SK-N-SH treated with all-trans-retinoic acid at 6 μM for 48 hours (cell line): Measurements from ENCODE around the gene SLC51B.

Experiments
- ATAC-seq: fragments of 200-7000 bp; cut with Tn5 transposase; 3 replicates; pipeline ENCODE4 v1.9.1; 2020; ENCODE audit warnings: mild to moderate bottlenecking, moderate library complexity
- ARNTL ChIP-seq: fragments of 450-650 bp; formaldehyde crosslinking; IDR thresholded peaks from 2 replicates; pipeline ENCODE4 v1.5.0; 2020; ENCODE audit warnings: low read depth, mild to moderate bottlenecking, moderate library complexity, borderline replicate concordance
- CSDC2 ChIP-seq: fragments of 250-450 bp; sonication (Bioruptor Pico); IDR thresholded peaks from 2 replicates; pipeline ENCODE4 v1.5.0; 2020; ENCODE audit warnings: mild to moderate bottlenecking, moderate library complexity
- ESRRG ChIP-seq: fragments of 250-450 bp; sonication (Bioruptor Pico); IDR thresholded peaks from 2 replicates; pipeline ENCODE4 v1.6.1; 2021; ENCODE audit warnings: mild to moderate bottlenecking
- GLIS3 ChIP-seq: fragments of 250-450 bp; sonication (Bioruptor Pico); IDR thresholded peaks from 2 replicates; pipeline ENCODE4 v1.5.0; 2020; ENCODE audit warnings: mild to moderate bottlenecking, moderate library complexity
- ISL1 ChIP-seq: fragments of 250-450 bp; sonication (Bioruptor Pico); IDR thresholded peaks from 2 replicates; pipeline ENCODE4 v2.1.2; 2022; ENCODE audit warnings: mild to moderate bottlenecking, moderate library complexity
- OSR1 ChIP-seq: fragments of 250-450 bp; sonication (Bioruptor Pico); IDR thresholded peaks from 2 replicates; pipeline ENCODE4 v1.8.0; 2022; ENCODE audit warnings: moderate library complexity, mild to moderate bottlenecking, inconsistent platforms
- PPARA ChIP-seq: fragments of 250-450 bp; sonication (Bioruptor Pico); IDR thresholded peaks from 2 replicates; pipeline ENCODE4 v1.5.0; 2020; ENCODE audit warnings: mild to moderate bottlenecking, borderline replicate concordance
- RARB ChIP-seq: fragments of 250-450 bp; sonication (Bioruptor Pico); IDR thresholded peaks from 2 replicates; pipeline ENCODE4 v1.8.0; 2021; ENCODE audit warnings: mild to moderate bottlenecking, moderate library complexity
- SNAI2 ChIP-seq: fragments of 250-450 bp; sonication (Bioruptor Pico); IDR thresholded peaks from 2 replicates; pipeline ENCODE4 v1.5.0; 2020; ENCODE audit warnings: mild to moderate bottlenecking, moderate library complexity
- TCF4 ChIP-seq: fragments of 250-450 bp; sonication (Bioruptor Pico); IDR thresholded peaks from 2 replicates; pipeline ENCODE4 v1.8.0; 2021; ENCODE audit warnings: mild to moderate bottlenecking, moderate library complexity, borderline replicate concordance
- ZC3H10 ChIP-seq: fragments of 250-450 bp; sonication (Bioruptor Pico); IDR thresholded peaks from 2 replicates; pipeline ENCODE4 v1.5.1; 2021; ENCODE audit warnings: mild to moderate bottlenecking, moderate library complexity
- ZFP3 ChIP-seq: fragments of 250-450 bp; sonication (Bioruptor Pico); IDR thresholded peaks from 2 replicates; pipeline ENCODE4 v1.5.0; 2020; ENCODE audit warnings: mild to moderate bottlenecking, moderate library complexity
- ZNF565 ChIP-seq: fragments of 450-650 bp; formaldehyde crosslinking; conservative IDR thresholded peaks from 2 replicates; pipeline ENCODE4 v1.5.0; 2020; ENCODE audit warnings: low read depth, mild to moderate bottlenecking, moderate library complexity
- ZNF70 ChIP-seq: fragments of 450-650 bp; formaldehyde crosslinking; IDR thresholded peaks from 2 replicates; pipeline ENCODE4 v1.5.0; 2020; ENCODE audit warnings: mild to moderate bottlenecking, moderate library complexity
- ZNF8 ChIP-seq: fragments of 450-650 bp; formaldehyde crosslinking; IDR thresholded peaks from 2 replicates; pipeline ENCODE4 v1.5.0; 2020; ENCODE audit warnings: mild to moderate bottlenecking, moderate library complexity
- TF ChIP-seq, protein P1 (sequence below): fragments of 250-450 bp; sonication (Bioruptor Pico); IDR thresholded peaks from 2 replicates; pipeline ENCODE4 v1.8.0; 2021; ENCODE audit warnings: low read depth, mild to moderate bottlenecking, moderate library complexity, borderline replicate concordance
- TF ChIP-seq, protein P2 (sequence below): fragments of 250-450 bp; sonication (Bioruptor Pico); IDR thresholded peaks from 2 replicates; pipeline ENCODE4 v1.5.0; 2020; ENCODE audit warnings: mild to moderate bottlenecking, moderate library complexity
- TF ChIP-seq, protein P3 (sequence below): fragments of 250-450 bp; sonication (Bioruptor Pico); IDR thresholded peaks from 2 replicates; pipeline ENCODE4 v1.5.1; 2020; ENCODE audit warnings: low read depth, mild to moderate bottlenecking, moderate library complexity

The SLC51B gene

DNA sequence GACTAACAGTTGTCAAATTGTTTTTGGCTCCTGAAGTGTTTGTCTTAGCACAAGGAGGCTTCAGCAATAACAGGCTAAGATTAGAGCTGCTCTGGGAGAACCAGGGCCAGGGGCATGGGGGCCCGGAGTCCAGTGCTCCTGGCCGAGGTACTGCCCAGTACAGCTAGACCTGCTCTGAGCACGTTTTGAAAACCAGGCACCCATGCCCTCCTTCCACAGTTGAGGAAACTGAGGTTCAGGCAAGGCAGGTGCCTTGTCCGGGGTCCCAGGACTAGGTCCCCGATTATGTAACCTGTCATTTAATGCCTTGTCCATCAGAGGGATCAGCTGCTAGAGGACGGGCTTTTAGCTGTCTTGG, 50.5 kb downstream of the SLC51B start:
- TF ChIP-seq OSR1: no peak
- TF ChIP-seq, protein P1, sequence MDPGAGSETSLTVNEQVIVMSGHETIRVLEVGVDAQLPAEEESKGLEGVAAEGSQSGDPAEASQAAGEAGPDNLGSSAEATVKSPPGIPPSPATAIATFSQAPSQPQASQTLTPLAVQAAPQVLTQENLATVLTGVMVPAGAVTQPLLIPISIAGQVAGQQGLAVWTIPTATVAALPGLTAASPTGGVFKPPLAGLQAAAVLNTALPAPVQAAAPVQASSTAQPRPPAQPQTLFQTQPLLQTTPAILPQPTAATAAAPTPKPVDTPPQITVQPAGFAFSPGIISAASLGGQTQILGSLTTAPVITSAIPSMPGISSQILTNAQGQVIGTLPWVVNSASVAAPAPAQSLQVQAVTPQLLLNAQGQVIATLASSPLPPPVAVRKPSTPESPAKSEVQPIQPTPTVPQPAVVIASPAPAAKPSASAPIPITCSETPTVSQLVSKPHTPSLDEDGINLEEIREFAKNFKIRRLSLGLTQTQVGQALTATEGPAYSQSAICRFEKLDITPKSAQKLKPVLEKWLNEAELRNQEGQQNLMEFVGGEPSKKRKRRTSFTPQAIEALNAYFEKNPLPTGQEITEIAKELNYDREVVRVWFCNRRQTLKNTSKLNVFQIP (CRISPR knock-in tag): no peak
- no peak for TF ChIP-seq ESRRG (CRISPR knock-in tag)
- no peak for TF ChIP-seq ZFP3 (CRISPR knock-in tag)
- no peak for ATAC-seq

DNA sequence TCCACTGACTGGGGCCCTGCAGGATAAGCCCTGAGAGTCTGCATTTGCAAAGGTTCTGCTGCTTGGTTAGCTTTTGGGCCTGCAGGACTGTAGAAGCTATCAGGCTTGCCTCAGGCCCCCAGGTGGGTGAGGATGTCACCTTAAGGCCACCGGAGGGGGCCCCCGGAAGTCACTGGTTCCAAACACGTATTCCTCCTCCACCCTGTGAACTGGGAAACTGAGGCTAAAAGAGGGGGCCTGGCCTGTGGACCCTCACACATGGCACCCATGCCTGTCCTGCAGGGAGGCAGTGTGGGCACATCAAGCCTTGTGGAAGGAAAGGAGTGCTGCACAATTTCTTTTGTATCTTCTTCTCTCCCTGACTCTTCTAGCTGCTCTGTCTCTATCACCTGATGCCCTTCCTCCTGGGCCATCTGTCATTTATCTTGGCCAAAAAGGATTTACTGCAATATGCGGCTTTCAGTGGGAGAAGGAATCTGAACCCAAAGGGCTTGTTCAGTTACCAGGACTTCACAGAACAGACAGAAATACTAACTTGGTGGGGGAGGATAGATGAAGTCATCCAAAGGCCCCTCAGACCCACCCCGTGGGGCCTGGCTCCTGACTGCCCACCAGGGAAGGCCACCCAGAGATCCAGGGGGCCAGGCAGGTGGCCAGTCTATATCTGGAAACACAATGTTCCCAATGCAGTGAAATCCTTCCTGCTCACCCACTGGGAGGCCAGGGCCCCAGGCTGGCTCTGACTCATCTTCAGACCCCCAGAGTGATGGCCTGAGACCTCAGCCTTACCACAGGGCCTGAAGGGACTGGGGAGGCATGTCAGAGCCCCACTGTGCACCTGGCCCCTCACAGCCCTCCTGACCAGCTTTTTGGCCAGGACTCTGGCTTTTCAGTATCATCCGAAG, 51.5 kb downstream of the SLC51B start:
- TF ChIP-seq ZFP3 (CRISPR knock-in tag) (no peak), SNAI2 (CRISPR knock-in tag) (no peak), ZNF565 (CRISPR knock-in tag) (no peak), PPARA (CRISPR knock-in tag) (no peak), RARB (no peak), CSDC2 (no peak), ESRRG (CRISPR knock-in tag) (no peak), ZNF70 (CRISPR knock-in tag) (no peak)
- TF ChIP-seq, protein P2, sequence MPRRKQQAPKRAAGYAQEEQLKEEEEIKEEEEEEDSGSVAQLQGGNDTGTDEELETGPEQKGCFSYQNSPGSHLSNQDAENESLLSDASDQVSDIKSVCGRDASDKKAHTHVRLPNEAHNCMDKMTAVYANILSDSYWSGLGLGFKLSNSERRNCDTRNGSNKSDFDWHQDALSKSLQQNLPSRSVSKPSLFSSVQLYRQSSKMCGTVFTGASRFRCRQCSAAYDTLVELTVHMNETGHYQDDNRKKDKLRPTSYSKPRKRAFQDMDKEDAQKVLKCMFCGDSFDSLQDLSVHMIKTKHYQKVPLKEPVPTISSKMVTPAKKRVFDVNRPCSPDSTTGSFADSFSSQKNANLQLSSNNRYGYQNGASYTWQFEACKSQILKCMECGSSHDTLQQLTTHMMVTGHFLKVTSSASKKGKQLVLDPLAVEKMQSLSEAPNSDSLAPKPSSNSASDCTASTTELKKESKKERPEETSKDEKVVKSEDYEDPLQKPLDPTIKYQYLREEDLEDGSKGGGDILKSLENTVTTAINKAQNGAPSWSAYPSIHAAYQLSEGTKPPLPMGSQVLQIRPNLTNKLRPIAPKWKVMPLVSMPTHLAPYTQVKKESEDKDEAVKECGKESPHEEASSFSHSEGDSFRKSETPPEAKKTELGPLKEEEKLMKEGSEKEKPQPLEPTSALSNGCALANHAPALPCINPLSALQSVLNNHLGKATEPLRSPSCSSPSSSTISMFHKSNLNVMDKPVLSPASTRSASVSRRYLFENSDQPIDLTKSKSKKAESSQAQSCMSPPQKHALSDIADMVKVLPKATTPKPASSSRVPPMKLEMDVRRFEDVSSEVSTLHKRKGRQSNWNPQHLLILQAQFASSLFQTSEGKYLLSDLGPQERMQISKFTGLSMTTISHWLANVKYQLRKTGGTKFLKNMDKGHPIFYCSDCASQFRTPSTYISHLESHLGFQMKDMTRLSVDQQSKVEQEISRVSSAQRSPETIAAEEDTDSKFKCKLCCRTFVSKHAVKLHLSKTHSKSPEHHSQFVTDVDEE: no peak
- TF ChIP-seq, protein P1 (CRISPR knock-in tag): no peak
- TF ChIP-seq, all 23 proteins: peak for 0
- ATAC-seq: no peak

DNA sequence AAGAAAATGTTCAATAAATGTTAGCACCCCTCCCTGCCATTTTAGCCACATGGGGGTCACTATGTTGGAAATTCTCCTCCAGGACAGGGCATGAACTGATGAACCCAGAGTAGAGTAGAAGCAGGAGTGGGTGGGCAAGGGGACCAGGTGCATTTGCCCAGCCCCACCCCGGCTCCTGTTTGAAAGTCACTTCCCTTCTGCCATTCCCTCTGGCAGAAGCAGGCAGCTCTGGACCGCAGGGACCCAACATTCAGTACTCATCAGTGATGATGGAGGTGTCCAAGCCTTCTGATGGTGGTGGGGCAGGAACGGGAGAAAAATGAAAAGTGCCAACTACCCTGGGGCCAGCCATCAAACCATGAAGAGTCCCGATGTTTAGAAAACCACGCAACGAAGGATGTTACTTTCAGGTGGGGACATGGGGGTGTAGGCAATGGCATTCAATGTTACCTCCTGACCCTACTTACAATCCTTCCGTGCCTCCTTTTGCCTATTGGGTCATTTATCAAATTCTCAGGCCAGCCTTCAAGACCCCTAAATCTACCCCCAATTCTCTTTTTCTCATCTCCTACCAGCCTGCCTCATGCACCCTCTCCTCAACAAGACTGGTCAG, 52.6 kb downstream of the SLC51B start:
- no peak for TF ChIP-seq OSR1
- TF ChIP-seq, protein P3, sequence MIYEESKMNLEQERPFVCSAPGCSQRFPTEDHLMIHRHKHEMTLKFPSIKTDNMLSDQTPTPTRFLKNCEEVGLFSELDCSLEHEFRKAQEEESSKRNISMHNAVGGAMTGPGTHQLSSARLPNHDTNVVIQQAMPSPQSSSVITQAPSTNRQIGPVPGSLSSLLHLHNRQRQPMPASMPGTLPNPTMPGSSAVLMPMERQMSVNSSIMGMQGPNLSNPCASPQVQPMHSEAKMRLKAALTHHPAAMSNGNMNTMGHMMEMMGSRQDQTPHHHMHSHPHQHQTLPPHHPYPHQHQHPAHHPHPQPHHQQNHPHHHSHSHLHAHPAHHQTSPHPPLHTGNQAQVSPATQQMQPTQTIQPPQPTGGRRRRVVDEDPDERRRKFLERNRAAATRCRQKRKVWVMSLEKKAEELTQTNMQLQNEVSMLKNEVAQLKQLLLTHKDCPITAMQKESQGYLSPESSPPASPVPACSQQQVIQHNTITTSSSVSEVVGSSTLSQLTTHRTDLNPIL (CRISPR knock-in tag): no peak
- no peak for TF ChIP-seq TCF4 (CRISPR knock-in tag)
- no peak for TF ChIP-seq ZNF70 (CRISPR knock-in tag)
- TF ChIP-seq, protein P1 (CRISPR knock-in tag): no peak
- no peak for TF ChIP-seq GLIS3 (CRISPR knock-in tag)
- no peak for TF ChIP-seq ARNTL (CRISPR knock-in tag)
- TF ChIP-seq ZNF8: no peak
- no peak for TF ChIP-seq ZC3H10 (CRISPR knock-in tag)
- no peak for TF ChIP-seq ISL1 (CRISPR knock-in tag)
- no peak for TF ChIP-seq CSDC2
- TF ChIP-seq ZFP3 (CRISPR knock-in tag): no peak
- no peak for TF ChIP-seq SNAI2 (CRISPR knock-in tag)
- TF ChIP-seq, protein P2: no peak
- TF ChIP-seq RARB: no peak
- ATAC-seq: no peak
